Nasal cavity respiratory epithelium epithelial cell of viscerocranial mucosa (primary cell): ENCODE data around the gene TMEM9B. TPM values are rescaled to one million over a fixed set of nuclear protein-coding genes. Genes with fewer than 3 reads are reported as not detected.

Source experiments
- total RNA-seq: library from RNA; depleted of rRNA; stranded (reverse); fragments of >200 nt; gene quantifications from 2 replicates; pipeline ENCODE4 v1.2.3, GENCODE V29; 2014

The TMEM9B gene
- total RNA-seq, result 45.8 and 49.0 TPM in 2 replicates

GRCh38 chr11:8964324-8965320, at the start of gene TMEM9B:
TSS of gene TMEM9B (minus strand) at chr11:8964442. CDS start at chr11:8964313, 129 bp downstream.

GRCh38 chr11:9003573-9004182, 39.4 kb upstream of the TMEM9B start, which contains the start of gene NRIP3:
TSS of gene NRIP3 (minus strand) at chr11:9004001. CDS start at chr11:9003935, 66 bp downstream.

DNA sequence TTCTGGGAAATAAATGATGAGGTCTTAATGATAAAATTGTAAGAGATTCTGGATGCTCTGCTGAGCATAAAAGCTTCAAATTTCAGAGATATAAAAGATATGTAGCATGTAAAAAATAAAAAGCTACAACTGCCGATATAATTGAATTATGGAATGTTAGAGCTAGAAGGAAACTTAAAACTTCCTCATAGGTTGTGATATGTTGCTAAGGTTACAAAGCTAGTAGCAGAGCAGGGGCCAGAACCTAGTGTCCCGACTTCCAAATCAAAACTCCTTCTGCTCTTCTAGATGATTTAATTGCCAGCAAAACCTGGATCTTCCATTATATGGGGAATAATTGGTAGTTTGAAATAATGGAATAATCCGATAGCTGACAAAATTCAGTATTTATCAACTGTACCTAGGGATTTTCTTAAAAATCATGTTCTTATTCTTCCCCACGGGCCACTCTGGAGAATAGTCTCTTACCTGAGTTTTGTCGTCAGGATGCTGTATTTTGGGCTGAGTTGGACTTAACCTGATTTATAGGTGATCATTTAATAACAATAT, 21.6 kb downstream of the TMEM9B start, which contains the start of gene ASCL3:
Gene ASCL3 (minus strand): TSS at position 499 of the 549 bp plus-strand sequence. CDS start 4,855 bp downstream, outside the sequence.

DNA sequence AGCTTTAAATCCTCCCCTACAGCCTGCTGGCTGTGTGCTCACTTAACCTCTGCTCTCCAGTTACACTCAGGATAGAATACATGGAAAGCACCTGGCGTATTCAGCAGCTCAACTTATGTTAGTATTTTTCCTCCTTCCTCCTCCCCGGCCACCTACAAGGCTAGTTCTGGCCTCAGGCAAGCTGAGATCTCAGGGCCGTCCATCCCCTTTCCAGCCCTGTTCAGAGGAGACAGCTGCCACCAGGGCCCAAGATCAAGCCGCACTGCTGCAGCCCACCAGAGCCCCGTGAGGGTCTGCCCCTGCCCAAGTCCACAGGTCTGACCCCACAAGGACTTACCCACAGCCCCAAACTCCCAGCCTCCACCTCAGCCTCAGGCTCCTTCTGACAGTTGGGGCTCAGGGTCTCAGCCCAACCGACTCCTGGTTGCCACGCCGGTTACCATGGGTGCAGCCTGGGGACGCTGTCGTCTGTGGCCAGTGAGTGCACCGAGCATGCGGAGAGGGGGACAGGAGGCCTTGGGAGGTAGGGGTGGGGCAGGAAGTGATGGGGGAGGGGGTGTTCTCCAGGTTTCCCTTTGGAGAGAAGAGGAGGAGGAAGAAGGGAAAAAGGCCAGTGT, 31.6 kb downstream of the TMEM9B start, which contains the start of gene C11orf16:
Gene C11orf16 (minus strand): TSS at position 384 of the 617 bp plus-strand sequence. CDS start 639 bp downstream, outside the sequence.

GRCh38 chr11:8911029-8911823, 53.0 kb downstream of the TMEM9B start, which contains the start of gene AKIP1:
TSS of gene AKIP1 (plus strand) at chr11:8911189. CDS start at chr11:8911450, 261 bp downstream.

Other genes with a start within 250 kb of the TMEM9B start
- gene AKIP1, start 53.3 kb downstream of the TMEM9B start, total RNA-seq, result 25.4 and 40.7 TPM in 2 replicates
- not detected in 2 replicates for gene C11orf16, start 31.5 kb downstream of the TMEM9B start, total RNA-seq
- gene ASCL3, start 21.4 kb downstream of the TMEM9B start, total RNA-seq, result not detected in 2 replicates
- gene NRIP3, start 39.6 kb upstream of the TMEM9B start, total RNA-seq, result 1.00 and 3.8 TPM in 2 replicates
- under 0.01 and 0.07 TPM in 2 replicates for gene SCUBE2, start 127.2 kb upstream of the TMEM9B start, total RNA-seq